Upper lobe of left lung (tissue), 6 donors: Measurements from ENCODE around the gene WWC1. TPM values are rescaled to one million over a fixed set of nuclear protein-coding genes. Genes with fewer than 3 reads are reported as not detected.

Source experiments
- ATAC-seq, 2 donors: fragments of 200-7000 bp; cut with Tn5 transposase; one replicate each; pipeline ENCODE4 v1.9.1; 2022; ENCODE audit warnings: mild to moderate bottlenecking in 2 of 2, moderate library complexity in 2 of 2; ENCODE audit not compliant: low FRiP score in 2 of 2
- DNase-seq, 2 donors: peaks; one replicate each; pipeline ENCODE4 v3.0.0-alpha.2; 2019 to 2020
- H3K27ac ChIP-seq, 4 donors: fragments of 200-600 bp; sonication (generic); one replicate each; pipeline ENCODE4 v1.5.1; 2016 to 2019
- H3K27me3 ChIP-seq, 4 donors: fragments of 200-600 bp; sonication (generic); one replicate each; pipeline ENCODE4 v1.5.1; 2017 to 2019
- H3K36me3 ChIP-seq, 4 donors: fragments of 200-600 bp; sonication (generic); one replicate each; pipeline ENCODE4 v1.5.1; 2016 to 2019
- H3K4me1 ChIP-seq, 4 donors: fragments of 200-600 bp; sonication (generic); one replicate each; pipeline ENCODE4 v1.5.1; 2018 to 2019
- H3K4me3 ChIP-seq, 4 donors: fragments of 200-600 bp; sonication (generic); one replicate each; pipeline ENCODE4 v1.5.1; 2017 to 2019; ENCODE audit warnings: mild to moderate bottlenecking in 2 of 4, moderate library complexity in 1 of 4
- H3K9me3 ChIP-seq, 4 donors: fragments of 200-600 bp; sonication (generic); one replicate each; pipeline ENCODE4 v1.5.1; 2018 to 2019
- EP300 ChIP-seq, 4 donors: sonication (generic); formaldehyde crosslinking; IDR thresholded peaks; one replicate each; pipeline ENCODE4 v1.5.1; 2017; ENCODE audit warnings: antibody characterized with exemption in 4 of 4, control low read depth in 2 of 4
- POLR2A ChIP-seq, 4 donors: fragments of 450-650 bp; IDR thresholded peaks; one replicate each; pipeline ENCODE4 v1.5.1; 2016 to 2017; ENCODE audit warnings: antibody characterized with exemption in 4 of 4, mild to moderate bottlenecking in 2 of 4
- POLR2AphosphoS5 ChIP-seq, 2 donors: sonication (generic); formaldehyde crosslinking; IDR thresholded peaks; one replicate each; pipeline ENCODE4 v1.5.1; 2017; ENCODE audit warnings: antibody characterized with exemption in 2 of 2
- WGBS, 2 donors: methylation state at CpG; one replicate each; pipeline ENCODE4 v1.1.5; 2017 to 2018; 5-methylcytosine and 5-hydroxymethylcytosine counted together
- total RNA-seq, 6 donors: library from RNA; depleted of rRNA in 4 of 6; stranded (reverse); fragments of >200 nt in 4 of 6; gene quantifications; one replicate each; pipeline versions ENCODE4 v1.1.0 to v1.2.1, GENCODE V29; 2016 to 2021
- TF ChIP-seq, protein P1 (sequence below), 6 experiments: fragments of 450-650 bp in 4 of 6; fragments of 200-600 bp in 2 of 6; sonication (generic) in 2 of 6; IDR thresholded peaks; one replicate each; pipeline ENCODE4 v1.5.1; 2016 to 2019; ENCODE audit warnings: antibody characterized with exemption in 6 of 6
- donor health status: DM: no; HTN: no; CAD: no; lungs with moderate emphysema.
- donor health status: DM: no; HTN: yes; CAD: no; lungs with severe emphysema.

Gene WWC1
- total RNA-seq, 6 donors from 2014 or later = 64.9 to 99.1 (median 86.4) TPM

DNA sequence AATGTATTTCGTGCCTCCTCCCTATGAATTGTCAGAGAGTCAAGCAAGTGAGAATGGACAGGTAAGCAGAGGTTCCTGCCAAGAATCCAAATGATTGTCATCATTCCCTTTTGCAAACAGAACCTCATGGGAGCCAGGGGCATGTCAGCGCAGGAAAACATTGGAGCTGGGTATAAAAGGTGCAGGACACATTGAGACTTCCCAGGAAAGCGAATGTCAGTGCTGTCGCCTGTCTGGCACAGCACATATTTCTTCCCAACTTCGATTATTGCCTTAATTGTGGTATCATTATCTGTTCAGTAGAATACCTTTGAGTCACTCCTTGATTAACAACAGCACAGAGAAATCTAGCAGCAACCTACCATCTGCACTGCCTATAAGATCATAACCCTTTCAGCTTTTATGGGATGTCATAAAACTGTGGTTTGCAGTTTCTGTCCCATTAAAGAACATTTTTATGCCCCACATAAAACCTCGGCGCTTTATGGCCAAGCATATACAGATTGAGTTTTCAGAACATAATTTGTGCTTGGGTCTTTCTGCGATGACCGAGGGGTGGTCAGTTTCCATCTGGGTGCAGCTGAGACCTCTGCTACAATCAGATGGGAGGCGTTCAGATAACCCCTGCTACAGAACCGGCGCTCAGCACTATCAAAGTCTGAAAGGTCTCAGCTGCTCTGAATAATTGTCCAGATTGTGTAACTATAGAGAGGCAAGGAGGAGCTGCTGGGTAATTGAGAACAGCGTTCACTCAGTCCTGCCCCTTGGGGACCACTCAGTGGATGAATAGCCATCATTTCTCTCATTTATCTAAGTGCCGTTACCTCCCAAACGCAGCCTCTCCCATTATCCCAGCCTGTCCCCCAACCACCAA is 30.9 kb upstream of the WWC1 start:
- Histone ChIP-seq H3K4me1 (no peaks in the 10 kb centered on the region), H3K27ac (no peak overlapping the region), H3K36me3 (no peaks in the 10 kb centered on the region), H3K9me3 (no peaks in the 10 kb centered on the region), H3K27me3 (no peaks in the 10 kb centered on the region), H3K4me3 (no peak overlapping the region)
- ATAC-seq = peak in 1 of 2 donors; percentile 89
- TF ChIP-seq POLR2AphosphoS5 (IDR thresholded peaks at IDR 0.05) = no peak
- TF ChIP-seq, protein P1, sequence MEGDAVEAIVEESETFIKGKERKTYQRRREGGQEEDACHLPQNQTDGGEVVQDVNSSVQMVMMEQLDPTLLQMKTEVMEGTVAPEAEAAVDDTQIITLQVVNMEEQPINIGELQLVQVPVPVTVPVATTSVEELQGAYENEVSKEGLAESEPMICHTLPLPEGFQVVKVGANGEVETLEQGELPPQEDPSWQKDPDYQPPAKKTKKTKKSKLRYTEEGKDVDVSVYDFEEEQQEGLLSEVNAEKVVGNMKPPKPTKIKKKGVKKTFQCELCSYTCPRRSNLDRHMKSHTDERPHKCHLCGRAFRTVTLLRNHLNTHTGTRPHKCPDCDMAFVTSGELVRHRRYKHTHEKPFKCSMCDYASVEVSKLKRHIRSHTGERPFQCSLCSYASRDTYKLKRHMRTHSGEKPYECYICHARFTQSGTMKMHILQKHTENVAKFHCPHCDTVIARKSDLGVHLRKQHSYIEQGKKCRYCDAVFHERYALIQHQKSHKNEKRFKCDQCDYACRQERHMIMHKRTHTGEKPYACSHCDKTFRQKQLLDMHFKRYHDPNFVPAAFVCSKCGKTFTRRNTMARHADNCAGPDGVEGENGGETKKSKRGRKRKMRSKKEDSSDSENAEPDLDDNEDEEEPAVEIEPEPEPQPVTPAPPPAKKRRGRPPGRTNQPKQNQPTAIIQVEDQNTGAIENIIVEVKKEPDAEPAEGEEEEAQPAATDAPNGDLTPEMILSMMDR (IDR thresholded peaks at IDR 0.05) = no peak
- no peak for TF ChIP-seq EP300 (IDR thresholded peaks at IDR 0.05)
- no peak for TF ChIP-seq POLR2A (IDR thresholded peaks at IDR 0.05)
- WGBS, 2 donors = 85 to 88% methylated on average over 15 of the region's 15 CpGs
- no peak for DNase-seq

DNA sequence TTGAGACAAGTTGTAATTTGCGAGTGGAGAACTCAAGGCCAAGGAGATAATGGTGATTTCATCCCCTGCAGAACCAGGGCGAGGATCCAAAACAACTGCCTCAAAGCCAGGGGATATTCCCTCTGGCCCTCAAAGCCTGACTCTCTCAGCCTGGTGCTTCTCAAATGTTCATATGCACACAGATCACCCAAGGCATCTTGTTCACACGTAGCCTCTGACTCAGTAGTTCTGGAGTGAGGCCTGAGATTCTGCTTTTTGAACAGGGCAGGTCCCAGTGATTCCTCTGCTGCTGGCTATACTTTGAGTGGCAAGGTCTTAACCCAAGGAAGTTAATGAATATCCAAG is 30.2 kb upstream of the WWC1 start:
- ATAC-seq = peak in 1 of 2 donors; percentile 87
- 58 to 84% methylated on average over 3 of the region's 3 CpGs for WGBS, 2 donors

DNA sequence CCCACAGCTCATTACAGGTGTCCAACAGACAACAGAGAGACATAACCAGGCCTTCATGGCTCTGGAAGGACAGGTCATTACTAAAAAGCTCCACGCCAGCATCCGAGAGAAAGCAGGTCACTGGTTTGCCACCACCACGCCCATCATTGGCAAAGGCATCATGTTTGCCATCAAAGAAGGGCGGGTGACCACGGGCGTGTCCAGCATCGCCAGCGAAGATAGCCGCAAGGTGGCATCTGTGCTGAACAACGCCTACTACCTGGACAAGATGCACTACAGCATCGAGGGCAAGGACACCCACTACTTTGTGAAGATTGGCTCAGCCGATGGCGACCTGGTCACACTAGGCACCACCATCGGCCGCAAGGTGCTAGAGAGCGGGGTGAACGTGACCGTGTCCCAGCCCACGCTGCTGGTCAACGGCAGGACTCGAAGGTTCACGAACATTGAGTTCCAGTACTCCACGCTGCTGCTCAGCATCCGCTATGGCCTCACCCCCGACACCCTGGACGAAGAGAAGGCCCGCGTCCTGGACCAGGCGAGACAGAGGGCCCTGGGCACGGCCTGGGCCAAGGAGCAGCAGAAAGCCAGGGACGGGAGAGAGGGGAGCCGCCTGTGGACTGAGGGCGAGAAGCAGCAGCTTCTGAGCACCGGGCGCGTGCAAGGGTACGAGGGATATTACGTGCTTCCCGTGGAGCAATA is 29.3 kb upstream of the WWC1 start:
- ATAC-seq (peak in 1 of 2 donors; percentile 30), DNase-seq (peak in 1 of 2 donors; percentile 69)
- 94% methylated on average over 33 to 39 of the region's 39 CpGs for WGBS, 2 donors
- Histone ChIP-seq H3K4me1 (no peaks in the 10 kb centered on the region), H3K36me3 (no peaks in the 10 kb centered on the region), H3K27ac (no peak overlapping the region), H3K4me3 (no peak overlapping the region), H3K27me3 (no peaks in the 10 kb centered on the region), H3K9me3 (no peaks in the 10 kb centered on the region)
- TF ChIP-seq EP300 (IDR thresholded peaks at IDR 0.05) (no peak), POLR2AphosphoS5 (IDR thresholded peaks at IDR 0.05) (no peak), POLR2A (IDR thresholded peaks at IDR 0.05) (no peak)
- TF ChIP-seq, protein P1 (IDR thresholded peaks at IDR 0.05) = no peak

More for the DNA sequence above, 30.2 kb upstream of the WWC1 start:
- TF ChIP-seq, protein P1 (IDR thresholded peaks at IDR 0.05) = no peak
- no peak for TF ChIP-seq POLR2AphosphoS5 (IDR thresholded peaks at IDR 0.05)
- no peak for TF ChIP-seq EP300 (IDR thresholded peaks at IDR 0.05)
- TF ChIP-seq POLR2A (IDR thresholded peaks at IDR 0.05) = no peak
- H3K9me3 ChIP-seq = no peaks in the 10 kb centered on the region
- no peaks in the 10 kb centered on the region for H3K36me3 ChIP-seq
- H3K4me1 ChIP-seq = no peaks in the 10 kb centered on the region
- no peak overlapping the region for H3K27ac ChIP-seq
- H3K4me3 ChIP-seq = no peak overlapping the region
- H3K27me3 ChIP-seq = no peaks in the 10 kb centered on the region
- no peak for DNase-seq

GRCh38 chr5:168263121-168263520 is 28.3 kb upstream of the WWC1 start:
- 67 to 72% methylated on average over 13 of the region's 13 CpGs for WGBS, 2 donors
- no peak overlapping the region for H3K4me3 ChIP-seq
- TF ChIP-seq, protein P1 (IDR thresholded peaks at IDR 0.05) = no peak
- TF ChIP-seq POLR2AphosphoS5 (IDR thresholded peaks at IDR 0.05) = no peak
- TF ChIP-seq POLR2A (IDR thresholded peaks at IDR 0.05) = no peak
- TF ChIP-seq EP300 (IDR thresholded peaks at IDR 0.05) = no peak
- ATAC-seq = no peak
- no peak overlapping the region for H3K27ac ChIP-seq
- H3K9me3 ChIP-seq = no peaks in the 10 kb centered on the region
- no peak for DNase-seq
- H3K36me3 ChIP-seq = no peaks in the 10 kb centered on the region
- no peaks in the 10 kb centered on the region for H3K4me1 ChIP-seq
- no peaks in the 10 kb centered on the region for H3K27me3 ChIP-seq
